HEK293 (cell line): ENCODE results near the gene FEZF2.

Source experiments
- CTCF ChIA-PET: fragments of 350-600 bp; formaldehyde crosslinking; extraction: SDS; loops from one replicate; lab custom pipeline; 2021; ENCODE audit warnings: antibody characterized with exemption; lab: Yijun Ruan, JAX
- POLR2A ChIA-PET: fragments of 300-600 bp; formaldehyde crosslinking; extraction: SDS; loops from one replicate; lab custom pipeline; 2020; ENCODE audit warnings: antibody characterized with exemption, inconsistent platforms; lab: Yijun Ruan, JAX
- H3K27ac ChIP-seq: fragments of 200-500 bp; sonication (Bioruptor generic); 2 replicates; pipeline ENCODE4 v1.5.1; 2014; ENCODE audit warnings: low read depth, low read length, control low read depth, inconsistent platforms; ENCODE audit errors: extremely low read depth
- H3K36me3 ChIP-seq, 2 experiments: fragments of 200-500 bp in 1 of 2; sonication (Bioruptor generic) in 1 of 2; 1 replicate in 1 of 2; 2 replicates in 1 of 2; pipeline ENCODE4 v1.5.1; 2014 to 2017; ENCODE audit warnings: inconsistent platforms in 2 of 2, low read length in 2 of 2; ENCODE audit not compliant: control insufficient read depth in 2 of 2, insufficient read depth in 1 of 2
- H3K4me1 ChIP-seq: fragments of 200-500 bp; sonication (Bioruptor generic); 2 replicates; pipeline ENCODE4 v1.5.1; 2014; ENCODE audit warnings: mild to moderate bottlenecking, low read length, inconsistent platforms; ENCODE audit not compliant: control insufficient read depth, insufficient read depth
- H3K4me3 ChIP-seq: 2 replicates; pipeline ENCODE4 v1.5.1; 2011; ENCODE audit warnings: low read depth, mild to moderate bottlenecking, control low read depth, low read length, moderate library complexity
- H3K9me3 ChIP-seq: fragments of 200-500 bp; sonication (Bioruptor generic); 2 replicates; pipeline ENCODE4 v1.5.1; 2014; ENCODE audit warnings: low read depth, low read length, inconsistent platforms; ENCODE audit not compliant: control insufficient read depth, insufficient read depth
- GFI1B ChIP-seq: fragments of 450-650 bp; formaldehyde crosslinking; IDR thresholded peaks from 2 replicates; pipeline ENCODE4 v1.5.1; 2016; ENCODE audit warnings: missing biosample characterization, missing genetic modification characterization
- HOXC10 ChIP-seq: sonication (generic); formaldehyde crosslinking; IDR thresholded peaks from 2 replicates; pipeline ENCODE4 v1.8.1; 2023; ENCODE audit warnings: mild to moderate bottlenecking, missing genetic modification reagents
- OSR2 ChIP-seq: fragments of 450-650 bp; formaldehyde crosslinking; IDR thresholded peaks from 2 replicates; pipeline ENCODE4 v1.5.1; 2016; ENCODE audit warnings: missing biosample characterization, missing genetic modification characterization
- PATZ1 ChIP-seq: fragments of 450-650 bp; formaldehyde crosslinking; IDR thresholded peaks from 2 replicates; pipeline ENCODE4 v1.5.1; 2016; ENCODE audit warnings: missing biosample characterization, missing genetic modification characterization
- PRDM2 ChIP-seq: fragments of 450-650 bp; formaldehyde crosslinking; IDR thresholded peaks from 2 replicates; pipeline ENCODE4 v1.5.1; 2016; ENCODE audit warnings: missing biosample characterization, missing genetic modification characterization, borderline replicate concordance
- ZBTB11 ChIP-seq: fragments of 450-650 bp; formaldehyde crosslinking; conservative IDR thresholded peaks from 2 replicates; pipeline ENCODE4 v1.5.1; 2016; ENCODE audit warnings: low read depth, missing biosample characterization, missing genetic modification characterization
- ZFHX2 ChIP-seq: fragments of 450-650 bp; formaldehyde crosslinking; conservative IDR thresholded peaks from 2 replicates; pipeline ENCODE4 v1.5.1; 2016; ENCODE audit warnings: missing biosample characterization, missing genetic modification characterization
- ZNF184 ChIP-seq: fragments of 450-650 bp; IDR thresholded peaks from 2 replicates; pipeline ENCODE4 v1.5.1; 2018; ENCODE audit warnings: missing biosample characterization, mild to moderate bottlenecking, missing genetic modification characterization
- ZNF211 ChIP-seq: fragments of 450-650 bp; formaldehyde crosslinking; IDR thresholded peaks from 2 replicates; pipeline ENCODE4 v1.5.1; 2016; ENCODE audit warnings: low read depth, missing biosample characterization, missing genetic modification characterization
- ZNF266 ChIP-seq: fragments of 450-650 bp; formaldehyde crosslinking; IDR thresholded peaks from 2 replicates; pipeline ENCODE4 v1.5.1; 2016; ENCODE audit warnings: missing biosample characterization, missing genetic modification characterization, low read depth
- ZNF280D ChIP-seq: fragments of 450-650 bp; formaldehyde crosslinking; IDR thresholded peaks from 2 replicates; pipeline ENCODE4 v1.5.1; 2016; ENCODE audit warnings: missing biosample characterization, missing genetic modification characterization
- ZNF354C ChIP-seq: fragments of 450-650 bp; formaldehyde crosslinking; IDR thresholded peaks from 2 replicates; pipeline ENCODE4 v1.5.1; 2016; ENCODE audit warnings: missing biosample characterization, missing genetic modification characterization, low read depth, borderline replicate concordance
- ZNF426 ChIP-seq: fragments of 450-650 bp; formaldehyde crosslinking; IDR thresholded peaks from 2 replicates; pipeline ENCODE4 v1.5.1; 2017; ENCODE audit warnings: missing biosample characterization, missing genetic modification characterization, mild to moderate bottlenecking, inconsistent platforms, moderate library complexity
- ZNF580 ChIP-seq: fragments of 450-650 bp; formaldehyde crosslinking; IDR thresholded peaks from 2 replicates; pipeline ENCODE4 v1.5.1; 2016; ENCODE audit warnings: missing biosample characterization, missing genetic modification characterization
- ZNF843 ChIP-seq: fragments of 450-650 bp; formaldehyde crosslinking; IDR thresholded peaks from 2 replicates; pipeline ENCODE4 v1.5.1; 2016; ENCODE audit warnings: missing biosample characterization, missing genetic modification characterization
- ZSCAN30 ChIP-seq: fragments of 450-650 bp; IDR thresholded peaks from 2 replicates; pipeline ENCODE4 v1.5.1; 2018; ENCODE audit warnings: missing biosample characterization, mild to moderate bottlenecking, missing genetic modification characterization, moderate library complexity
- ZSCAN4 ChIP-seq: fragments of 450-650 bp; formaldehyde crosslinking; IDR thresholded peaks from 2 replicates; pipeline ENCODE4 v1.5.1; 2017; ENCODE audit warnings: missing biosample characterization, missing genetic modification characterization
- ZSCAN5A ChIP-seq: fragments of 450-650 bp; formaldehyde crosslinking; IDR thresholded peaks from 2 replicates; pipeline ENCODE4 v1.5.1; 2016; ENCODE audit warnings: missing biosample characterization, missing genetic modification characterization

The FEZF2 gene

GRCh38 chr3:62356356-62356755, 17.0 kb downstream of the FEZF2 start:
- CTCF ChIA-PET: interaction anchor here (0.5 kb wide), 1 partner anchor 44 kb away, joined by 3 read pairs; no protein-coding TSS in a partner anchor
- POLR2A ChIA-PET: no interaction called here
- no peak overlapping the region for H3K4me3 ChIP-seq
- H3K36me3 ChIP-seq: no peaks in the 10 kb centered on the region
- H3K9me3 ChIP-seq: no peaks in the 10 kb centered on the region
- H3K4me1 ChIP-seq: no peaks in the 10 kb centered on the region
- TF ChIP-seq ZSCAN30 (no peak), GFI1B (tag by site-specific recombination) (no peak), ZSCAN5A (tag by site-specific recombination) (no peak), OSR2 (tag by site-specific recombination) (no peak), ZNF426 (tag by site-specific recombination) (no peak), ZFHX2 (tag by site-specific recombination) (no peak), ZNF280D (tag by site-specific recombination) (no peak), ZNF184 (no peak), ZNF211 (tag by site-specific recombination) (no peak), HOXC10 (no peak), ZNF266 (tag by site-specific recombination) (no peak), ZNF354C (tag by site-specific recombination) (no peak), ZSCAN4 (tag by site-specific recombination) (no peak), ZBTB11 (tag by site-specific recombination) (no peak), PATZ1 (tag by site-specific recombination) (no peak), ZNF843 (tag by site-specific recombination) (no peak), PRDM2 (no peak), ZNF580 (tag by site-specific recombination) (no peak)
- no peak overlapping the region for H3K27ac ChIP-seq
